OCI-LY7 (cell line): ENCODE results near the gene CCDC124. TPM values are rescaled to one million over a fixed set of nuclear protein-coding genes. Genes with fewer than 3 reads are reported as not detected.

ENCODE experiments used
- BruUV-seq: library from RNA; stranded (reverse); fragments of 400-500 nt; replicated peaks from 2 replicates; lab custom pipeline; 2021; lab: Mats Ljungman, UMichigan
- CTCF ChIA-PET: fragments of 300-600 bp; sonication (Branson Sonifier 250); formaldehyde crosslinking; loops from one replicate; lab custom pipeline; 2022; ENCODE audit warnings: antibody characterized with exemption; ENCODE audit not compliant: unreplicated experiment; lab: Charles Lee
- POLR2A ChIA-PET: fragments of 300-600 bp; sonication (Branson Sonifier 250); formaldehyde crosslinking; loops from one replicate; lab custom pipeline; 2022; ENCODE audit warnings: antibody characterized with exemption; lab: Charles Lee
- DNase-seq: peaks from one replicate; pipeline ENCODE4 v3.0.0-alpha.2; 2015; ENCODE audit warnings: low spot score
- H2AFZ ChIP-seq: fragments of 200-600 bp; sonication (generic), shearing (Covaris generic); 2 replicates; pipeline ENCODE4 v1.6.1; 2014; ENCODE audit warnings: mild to moderate bottlenecking, antibody characterized with exemption, low read length, moderate library complexity
- H3K27ac ChIP-seq: fragments of 200-600 bp; sonication (generic); 2 replicates; pipeline ENCODE4 v1.5.1; 2014; ENCODE audit warnings: mixed run types, low read depth, mild to moderate bottlenecking, moderate library complexity, low read length, inconsistent platforms; ENCODE audit not compliant: poor library complexity, severe bottlenecking
- H3K36me3 ChIP-seq: fragments of 200-600 bp; sonication (generic); 2 replicates; pipeline ENCODE4 v1.6.1; 2014; ENCODE audit warnings: mild to moderate bottlenecking, antibody characterized with exemption, low read length, moderate library complexity, mixed read lengths; ENCODE audit not compliant: insufficient read depth
- H3K4me1 ChIP-seq: fragments of 200-600 bp; sonication (generic); 2 replicates; pipeline ENCODE4 v1.5.1; 2014; ENCODE audit warnings: mild to moderate bottlenecking, low read length; ENCODE audit not compliant: insufficient read depth, poor library complexity, severe bottlenecking
- H3K4me2 ChIP-seq: fragments of 200-600 bp; sonication (generic); 2 replicates; pipeline ENCODE4 v1.6.1; 2014; ENCODE audit warnings: mild to moderate bottlenecking, low read length
- H3K4me3 ChIP-seq: fragments of 200-600 bp; sonication (generic); 2 replicates; pipeline ENCODE4 v1.5.1; 2014; ENCODE audit warnings: mild to moderate bottlenecking, low read depth, low read length; ENCODE audit not compliant: poor library complexity, severe bottlenecking
- H3K79me2 ChIP-seq: fragments of 200-600 bp; sonication (generic); 2 replicates; pipeline ENCODE4 v1.6.1; 2016; ENCODE audit warnings: low read depth, mild to moderate bottlenecking, low read length, moderate library complexity, mixed read lengths; ENCODE audit not compliant: insufficient read depth
- H3K9me2 ChIP-seq: fragments of 200-600 bp; sonication (generic); 2 replicates; pipeline ENCODE4 v1.6.1; 2016; ENCODE audit warnings: mild to moderate bottlenecking, low read length, mixed read lengths; ENCODE audit not compliant: insufficient read depth
- H3K9me3 ChIP-seq: fragments of 200-600 bp; sonication (generic); 2 replicates; pipeline ENCODE4 v1.6.1; 2014; ENCODE audit warnings: mild to moderate bottlenecking, mixed run types, low read length, mixed read lengths
- H4K20me1 ChIP-seq: fragments of 200-600 bp; sonication (generic); 2 replicates; pipeline ENCODE4 v1.6.1; 2014; ENCODE audit warnings: mild to moderate bottlenecking, antibody characterized with exemption, low read length, moderate library complexity, mixed read lengths; ENCODE audit not compliant: insufficient read depth
- EZH2phosphoT487 ChIP-seq: fragments of 200-600 bp; sonication (generic); IDR thresholded peaks from 2 replicates; pipeline ENCODE4 v1.6.1; 2018; ENCODE audit warnings: low read depth, borderline replicate concordance, mild to moderate bottlenecking, mixed run types, antibody characterized with exemption, low read length, moderate library complexity, mixed read lengths
- intact Hi-C: fragments of 100-400 bp; cut with micrococcal nuclease; formaldehyde crosslinking; loops from one replicate; pipeline ENCODE4 v1.10.0; 2022; ENCODE audit not compliant: unreplicated experiment
- total RNA-seq, 2 experiments: library from RNA; depleted of rRNA in 1 of 2; stranded (reverse); fragments of >200 nt in 1 of 2; shearing (Covaris generic) in 1 of 2; gene quantifications; 2 replicates each; pipeline ENCODE4 v1.2.3, GENCODE V29; 2014 to 2022
- TF ChIP-seq, protein P1 (sequence below): fragments of 200-600 bp; sonication (generic); conservative IDR thresholded peaks from 2 replicates; pipeline ENCODE4 v1.5.1; 2014; ENCODE audit warnings: mild to moderate bottlenecking, antibody characterized with exemption, low read length, moderate library complexity, mixed read lengths

Gene CCDC124
- total RNA-seq, 2 experiments from 2014 or later = 57.5 to 106 TPM

DNA sequence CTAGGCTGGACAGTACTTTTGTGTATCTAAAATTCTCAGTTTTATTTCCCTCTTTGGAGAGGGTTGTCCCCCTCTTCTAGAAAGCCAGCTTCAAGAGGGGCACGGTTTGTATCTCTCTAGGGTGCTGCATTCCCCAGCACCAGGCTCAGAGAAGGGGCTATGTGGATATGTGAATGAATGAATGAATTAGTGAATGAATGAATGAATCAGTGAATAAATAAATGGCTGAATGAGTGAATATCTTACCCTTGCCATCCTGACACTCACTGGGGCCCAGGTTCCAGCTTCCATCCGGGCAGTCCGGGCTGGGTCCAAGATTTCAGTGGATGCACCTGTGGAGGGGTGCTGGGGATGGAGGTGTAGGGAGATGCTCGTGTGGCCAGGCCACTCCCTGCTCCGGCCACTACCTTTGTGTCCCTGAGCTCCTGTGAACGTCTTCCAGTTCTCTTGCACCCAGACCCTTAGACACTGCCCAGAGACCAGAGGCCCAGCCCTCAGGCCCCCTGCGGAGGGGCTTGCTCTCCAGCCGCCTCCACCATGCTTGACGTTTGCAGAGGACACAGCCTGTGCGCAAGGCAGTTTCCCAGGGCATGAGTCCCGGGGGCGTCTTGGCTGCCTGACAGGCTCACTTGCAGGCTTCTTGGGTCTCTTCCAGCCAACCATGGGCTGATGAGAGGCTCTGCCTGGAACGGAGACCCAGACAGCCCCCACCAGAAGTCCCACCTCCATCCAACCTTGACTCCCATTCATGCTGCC is 31.3 kb downstream of the CCDC124 start:
- H3K9me3 ChIP-seq = no peaks in the 10 kb centered on the region
- H3K79me2 ChIP-seq = no peaks in the 10 kb centered on the region
- no peak overlapping the region for H2AFZ ChIP-seq
- POLR2A ChIA-PET = interaction anchor here (0.7 kb wide), 2 partner anchors 39 to 293 kb away, joined by 3 to 4 read pairs; no protein-coding TSS in a partner anchor
- H3K4me3 ChIP-seq = no peak overlapping the region
- CTCF ChIA-PET = no interaction called here
- no peaks in the 10 kb centered on the region for H3K9me2 ChIP-seq
- H3K36me3 ChIP-seq = no peaks in the 10 kb centered on the region
- TF ChIP-seq, protein P1, sequence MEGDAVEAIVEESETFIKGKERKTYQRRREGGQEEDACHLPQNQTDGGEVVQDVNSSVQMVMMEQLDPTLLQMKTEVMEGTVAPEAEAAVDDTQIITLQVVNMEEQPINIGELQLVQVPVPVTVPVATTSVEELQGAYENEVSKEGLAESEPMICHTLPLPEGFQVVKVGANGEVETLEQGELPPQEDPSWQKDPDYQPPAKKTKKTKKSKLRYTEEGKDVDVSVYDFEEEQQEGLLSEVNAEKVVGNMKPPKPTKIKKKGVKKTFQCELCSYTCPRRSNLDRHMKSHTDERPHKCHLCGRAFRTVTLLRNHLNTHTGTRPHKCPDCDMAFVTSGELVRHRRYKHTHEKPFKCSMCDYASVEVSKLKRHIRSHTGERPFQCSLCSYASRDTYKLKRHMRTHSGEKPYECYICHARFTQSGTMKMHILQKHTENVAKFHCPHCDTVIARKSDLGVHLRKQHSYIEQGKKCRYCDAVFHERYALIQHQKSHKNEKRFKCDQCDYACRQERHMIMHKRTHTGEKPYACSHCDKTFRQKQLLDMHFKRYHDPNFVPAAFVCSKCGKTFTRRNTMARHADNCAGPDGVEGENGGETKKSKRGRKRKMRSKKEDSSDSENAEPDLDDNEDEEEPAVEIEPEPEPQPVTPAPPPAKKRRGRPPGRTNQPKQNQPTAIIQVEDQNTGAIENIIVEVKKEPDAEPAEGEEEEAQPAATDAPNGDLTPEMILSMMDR = no peak
- no peak for TF ChIP-seq EZH2phosphoT487
- no peak for DNase-seq
- H3K4me2 ChIP-seq = no peak overlapping the region
- no peaks in the 10 kb centered on the region for H4K20me1 ChIP-seq
- BruUV-seq = no TSS peak
- intact Hi-C loops = no loop called here
- H3K4me1 ChIP-seq = no peaks in the 10 kb centered on the region
- H3K27ac ChIP-seq = no peak overlapping the region

DNA sequence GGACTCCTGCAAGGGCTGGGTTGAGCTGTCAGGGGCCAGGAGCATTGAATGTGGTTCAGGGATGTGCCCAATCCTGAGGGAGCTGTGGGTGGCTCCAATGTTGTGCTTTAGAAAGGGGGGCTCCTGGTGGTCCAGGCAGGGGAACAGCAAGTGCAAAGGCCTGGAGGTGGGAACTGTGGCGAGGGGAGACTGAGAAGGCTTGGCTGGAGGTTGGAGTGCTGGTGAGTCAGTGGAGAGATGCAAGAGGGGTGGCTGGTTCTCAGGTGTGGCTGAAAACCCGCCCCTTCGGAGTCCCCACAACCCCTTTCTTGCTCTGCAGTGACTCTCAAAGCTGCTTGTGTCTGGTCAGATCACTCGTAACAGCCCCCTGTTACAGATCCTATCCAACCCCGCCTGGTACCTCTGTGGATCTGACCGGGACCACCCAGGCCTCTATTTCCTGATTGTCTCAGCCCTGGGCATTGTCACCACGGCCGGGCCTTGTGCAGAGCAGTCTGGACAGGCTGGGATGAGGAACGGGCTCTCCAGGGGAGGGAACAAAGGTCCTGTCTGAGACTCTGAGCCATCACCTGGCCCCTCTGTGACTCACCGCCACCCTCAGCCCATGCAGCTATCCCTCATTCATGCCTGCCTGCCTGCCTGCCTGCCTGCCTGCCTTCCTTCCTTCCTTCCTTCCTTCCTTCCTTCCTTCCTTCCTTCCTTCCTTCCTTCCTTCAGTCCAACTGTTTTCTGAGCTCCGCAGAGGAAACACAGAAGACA is 32.7 kb downstream of the CCDC124 start:
- intact Hi-C loops = no loop called here
- no peaks in the 10 kb centered on the region for H3K9me3 ChIP-seq
- H3K4me3 ChIP-seq = no peak overlapping the region
- ChIA-PET CTCF (no interaction called here), POLR2A (no interaction called here)
- no peak overlapping the region for H3K4me2 ChIP-seq
- no peak for DNase-seq
- H4K20me1 ChIP-seq = no peaks in the 10 kb centered on the region
- no peaks in the 10 kb centered on the region for H3K4me1 ChIP-seq
- no peak overlapping the region for H2AFZ ChIP-seq
- H3K36me3 ChIP-seq = no peaks in the 10 kb centered on the region
- BruUV-seq = no TSS peak
- H3K79me2 ChIP-seq = no peaks in the 10 kb centered on the region
- H3K9me2 ChIP-seq = no peaks in the 10 kb centered on the region
- TF ChIP-seq, protein P1 = no peak
- no peak for TF ChIP-seq EZH2phosphoT487
- H3K27ac ChIP-seq = no peak overlapping the region

DNA sequence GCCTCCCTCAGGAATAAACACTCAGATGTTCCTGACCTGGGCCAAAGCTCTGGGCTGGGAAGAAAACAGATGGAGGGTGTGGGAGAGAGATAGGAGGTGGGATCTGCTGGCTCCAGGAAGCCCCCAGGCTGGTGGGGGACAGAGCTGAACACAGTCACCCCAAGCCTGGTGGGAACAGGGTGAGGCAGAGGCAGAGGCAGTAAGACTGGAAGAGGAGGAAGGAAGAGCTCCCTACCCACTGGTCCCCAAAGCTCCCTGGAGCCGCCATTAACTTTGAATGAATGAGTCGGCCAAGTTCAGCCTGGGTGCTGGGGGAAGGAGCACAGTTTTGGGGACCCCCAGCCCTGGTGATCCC is 33.3 kb downstream of the CCDC124 start:
- no peak overlapping the region for H3K4me3 ChIP-seq
- TF ChIP-seq EZH2phosphoT487 = no peak
- TF ChIP-seq, protein P1 = no peak
- no TSS peak for BruUV-seq
- H3K79me2 ChIP-seq = no peaks in the 10 kb centered on the region
- DNase-seq = no peak
- no peak overlapping the region for H3K27ac ChIP-seq
- no peaks in the 10 kb centered on the region for H3K9me3 ChIP-seq
- no peak overlapping the region for H3K4me2 ChIP-seq
- no peaks in the 10 kb centered on the region for H3K36me3 ChIP-seq
- H4K20me1 ChIP-seq = no peaks in the 10 kb centered on the region
- intact Hi-C loops = no loop called here
- ChIA-PET CTCF (interaction anchor here (1.0 kb wide), 1 partner anchor 18 kb away, joined by 7 read pairs; no protein-coding TSS in a partner anchor), POLR2A (no interaction called here)
- no peaks in the 10 kb centered on the region for H3K9me2 ChIP-seq
- H2AFZ ChIP-seq = no peak overlapping the region
- H3K4me1 ChIP-seq = no peaks in the 10 kb centered on the region
